Uterus (tissue), 4 donors: ENCODE results near the gene CPED1. TPM values are rescaled to one million over a fixed set of nuclear protein-coding genes. Genes with fewer than 3 reads are reported as not detected.

Experiments
- DNase-seq, 2 donors: peaks; one replicate each; pipeline ENCODE4 v3.0.0-alpha.2; 2019 to 2020
- H3K27ac ChIP-seq, 2 donors: fragments of 200-600 bp; sonication (generic); 1 replicate in 1 of 2; 2 replicates in 1 of 2; pipeline ENCODE4 v1.5.1; 2016 to 2018
- H3K27me3 ChIP-seq, 2 donors: fragments of 200-600 bp; sonication (generic); one replicate each; pipeline ENCODE4 v1.5.1; 2018 to 2019; ENCODE audit warnings: control low read depth in 1 of 2
- H3K36me3 ChIP-seq, 2 donors: fragments of 200-600 bp; sonication (generic); one replicate each; pipeline ENCODE4 v1.5.1; 2019; ENCODE audit warnings: control low read depth in 1 of 2
- H3K4me1 ChIP-seq, 2 donors: fragments of 200-600 bp; sonication (generic); one replicate each; pipeline ENCODE4 v1.5.1; 2018 to 2019; ENCODE audit warnings: control low read depth in 1 of 2
- H3K4me3 ChIP-seq, 2 donors: fragments of 200-600 bp; sonication (generic); 1 replicate in 1 of 2; 2 replicates in 1 of 2; pipeline ENCODE4 v1.5.1; 2018 to 2019; ENCODE audit warnings: mild to moderate bottlenecking in 1 of 2
- H3K9me3 ChIP-seq, 2 donors: fragments of 200-600 bp; sonication (generic); one replicate each; pipeline ENCODE4 v1.5.1; 2019; ENCODE audit warnings: control low read depth in 1 of 2
- CTCF ChIP-seq, 4 experiments: fragments of 200-600 bp in 2 of 4; fragments of 450-650 bp in 2 of 4; sonication (generic) in 2 of 4; IDR thresholded peaks; one replicate each; pipeline ENCODE4 v1.5.1; 2016 to 2019; ENCODE audit warnings: antibody characterized with exemption in 4 of 4, mild to moderate bottlenecking in 2 of 4, moderate library complexity in 1 of 4
- POLR2A ChIP-seq, 2 donors: fragments of 450-650 bp; IDR thresholded peaks; one replicate each; pipeline ENCODE4 v1.6.1; 2016; ENCODE audit warnings: antibody characterized with exemption in 2 of 2, mild to moderate bottlenecking in 1 of 2, moderate library complexity in 1 of 2
- intact Hi-C: fragments of 100-400 bp; cut with DNase I; formaldehyde crosslinking; loops from one replicate; pipeline ENCODE4 v1.15.1; 2023; ENCODE audit warnings: low total_unique reads
- total RNA-seq, 4 donors: library from RNA; depleted of rRNA in 3 of 4; stranded (reverse); fragments of >200 nt in 3 of 4; gene quantifications; one replicate each; pipeline versions ENCODE4 v1.1.0 to v1.2.4, GENCODE V29; 2014 to 2023
- donor health status: DM: yes; HTN: yes; CAD: no.

Gene CPED1
- total RNA-seq, 4 donors from 2014 or later, result 47.4 to 194 (median 59.2) TPM

GRCh38 chr7:121099572-121099971 lies 111.1 kb downstream of the CPED1 start:
- no peaks in the 10 kb centered on the region for H3K27me3 ChIP-seq
- intact Hi-C loops, result no loop called here
- H3K4me1 ChIP-seq, result peaks cover 0 to 5% of the 10 kb centered on the region in 2 donors
- H3K36me3 ChIP-seq, result no peaks in the 10 kb centered on the region
- H3K27ac ChIP-seq, result no peak overlapping the region
- no peaks in the 10 kb centered on the region for H3K9me3 ChIP-seq
- DNase-seq, result no peak
- TF ChIP-seq POLR2A (IDR thresholded peaks at IDR 0.05), result no peak
- no peak for TF ChIP-seq CTCF (IDR thresholded peaks at IDR 0.05)
- no peak overlapping the region for H3K4me3 ChIP-seq

GRCh38 chr7:121101083-121101482 lies 112.6 kb downstream of the CPED1 start:
- Histone ChIP-seq H3K27me3 (no peaks in the 10 kb centered on the region), H3K9me3 (no peaks in the 10 kb centered on the region), H3K27ac (no peak overlapping the region), H3K4me3 (no peak overlapping the region), H3K4me1 (peaks cover 0 to 5% of the 10 kb centered on the region in 2 donors), H3K36me3 (no peaks in the 10 kb centered on the region)
- TF ChIP-seq CTCF (IDR thresholded peaks at IDR 0.05) (no peak), POLR2A (IDR thresholded peaks at IDR 0.05) (no peak)
- intact Hi-C loops, result no loop called here
- DNase-seq, result no peak

- peaks cover 0 to 5% of the 10 kb centered on the region in 2 donors for H3K4me1 ChIP-seq
- no peak overlapping the region for H3K27ac ChIP-seq
- intact Hi-C loops, result no loop called here
- DNase-seq, result no peak
- no peaks in the 10 kb centered on the region for H3K36me3 ChIP-seq
- no peaks in the 10 kb centered on the region for H3K27me3 ChIP-seq
- H3K4me3 ChIP-seq, result no peak overlapping the region
- H3K9me3 ChIP-seq, result no peaks in the 10 kb centered on the region
- no peak for TF ChIP-seq POLR2A (IDR thresholded peaks at IDR 0.05)
- no peak for TF ChIP-seq CTCF (IDR thresholded peaks at IDR 0.05)
These were observed 113.1 kb downstream of the CPED1 start for GRCh38 chr7:121101621-121102020.

- TF ChIP-seq POLR2A (IDR thresholded peaks at IDR 0.05) (no peak), CTCF (IDR thresholded peaks at IDR 0.05) (no peak)
- H3K9me3 ChIP-seq, result no peaks in the 10 kb centered on the region
- H3K4me1 ChIP-seq, result peaks cover 0 to 5% of the 10 kb centered on the region in 2 donors
- H3K36me3 ChIP-seq, result no peaks in the 10 kb centered on the region
- DNase-seq, result no peak
- no peaks in the 10 kb centered on the region for H3K27me3 ChIP-seq
- intact Hi-C loops, result no loop called here
- H3K27ac ChIP-seq, result no peak overlapping the region
- no peak overlapping the region for H3K4me3 ChIP-seq
These were observed 114.1 kb downstream of the CPED1 start for GRCh38 chr7:121102619-121103018.

GRCh38 chr7:121103086-121103485 lies 114.6 kb downstream of the CPED1 start:
- Histone ChIP-seq H3K27me3 (no peaks in the 10 kb centered on the region), H3K36me3 (no peaks in the 10 kb centered on the region), H3K4me3 (no peak overlapping the region), H3K4me1 (peaks cover 0 to 5% of the 10 kb centered on the region in 2 donors), H3K27ac (no peak overlapping the region), H3K9me3 (no peaks in the 10 kb centered on the region)
- no peak for DNase-seq
- intact Hi-C loops, result no loop called here
- TF ChIP-seq POLR2A (IDR thresholded peaks at IDR 0.05) (no peak), CTCF (IDR thresholded peaks at IDR 0.05) (no peak)
